GM19455 (cell line): ENCODE measurements around the gene ME3.

Experiments
- ATAC-seq: cut with Tn5 transposase; IDR thresholded peaks from one replicate; pipeline ENCODE4 v1.9.1; 2021; ENCODE audit not compliant: unreplicated experiment

The ME3 gene

GRCh38 chr11:86519064-86519911, 153.1 kb downstream of the ME3 start:
- ATAC-seq, result no peak

DNA sequence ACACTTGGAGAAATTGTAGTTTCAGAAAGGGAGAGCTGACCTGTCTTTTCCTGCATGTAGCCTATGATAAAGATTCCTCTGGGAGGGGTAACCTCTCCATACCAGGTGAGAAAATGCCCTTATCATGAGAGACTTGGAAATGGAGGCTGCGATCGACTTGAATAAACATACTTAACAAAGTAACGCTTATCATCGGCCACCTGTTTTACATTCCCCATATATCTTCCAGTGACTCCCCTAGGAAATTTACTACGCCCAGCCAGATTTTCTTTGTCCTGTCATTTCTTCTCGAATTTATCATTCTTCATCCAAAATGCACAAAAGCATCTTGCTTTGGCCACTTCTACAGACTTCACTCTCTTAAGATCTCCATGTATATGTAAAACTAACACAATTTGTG, 154.2 kb downstream of the ME3 start:
- ATAC-seq, result no peak

DNA sequence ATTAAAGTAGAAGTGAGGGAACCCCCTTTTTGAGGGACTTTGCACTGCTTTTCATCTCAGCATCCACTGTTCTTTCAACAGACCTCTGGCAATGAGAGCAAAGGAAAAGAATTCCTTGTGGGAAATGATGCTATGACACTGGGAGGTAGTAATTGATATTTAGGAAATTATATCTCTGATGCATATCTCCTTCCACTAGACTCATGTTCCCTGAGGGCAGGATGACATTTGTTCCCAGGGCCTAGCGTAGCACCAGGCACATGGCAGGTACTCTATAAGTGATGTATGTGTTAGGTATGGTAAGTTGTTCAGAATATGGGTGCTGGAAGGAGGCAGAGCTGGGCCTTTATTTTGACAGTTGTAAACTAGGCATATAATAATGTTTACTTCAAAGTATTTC, 154.9 kb downstream of the ME3 start:
- no peak for ATAC-seq

GRCh38 chr11:86515297-86516094, 156.9 kb downstream of the ME3 start:
- no peak for ATAC-seq

DNA sequence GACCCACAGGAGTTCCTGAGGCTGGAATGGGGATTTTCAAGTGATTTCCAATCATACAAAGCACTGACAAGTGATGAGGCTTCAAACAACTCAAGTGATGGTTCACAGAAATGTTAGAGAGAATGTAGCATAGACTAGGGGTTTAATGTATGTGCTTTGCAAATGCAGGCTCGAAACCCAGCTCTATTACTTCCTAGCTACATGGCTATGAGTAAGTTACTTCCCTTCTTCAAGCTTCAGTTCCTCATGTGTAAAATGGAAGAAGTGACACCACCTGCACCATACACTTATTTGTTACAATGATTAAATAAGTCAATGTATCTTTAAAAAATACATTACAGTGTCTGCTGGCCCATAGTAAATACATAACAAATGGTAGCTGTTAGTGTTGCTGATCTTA, 158.0 kb downstream of the ME3 start:
- ATAC-seq, result no peak

DNA sequence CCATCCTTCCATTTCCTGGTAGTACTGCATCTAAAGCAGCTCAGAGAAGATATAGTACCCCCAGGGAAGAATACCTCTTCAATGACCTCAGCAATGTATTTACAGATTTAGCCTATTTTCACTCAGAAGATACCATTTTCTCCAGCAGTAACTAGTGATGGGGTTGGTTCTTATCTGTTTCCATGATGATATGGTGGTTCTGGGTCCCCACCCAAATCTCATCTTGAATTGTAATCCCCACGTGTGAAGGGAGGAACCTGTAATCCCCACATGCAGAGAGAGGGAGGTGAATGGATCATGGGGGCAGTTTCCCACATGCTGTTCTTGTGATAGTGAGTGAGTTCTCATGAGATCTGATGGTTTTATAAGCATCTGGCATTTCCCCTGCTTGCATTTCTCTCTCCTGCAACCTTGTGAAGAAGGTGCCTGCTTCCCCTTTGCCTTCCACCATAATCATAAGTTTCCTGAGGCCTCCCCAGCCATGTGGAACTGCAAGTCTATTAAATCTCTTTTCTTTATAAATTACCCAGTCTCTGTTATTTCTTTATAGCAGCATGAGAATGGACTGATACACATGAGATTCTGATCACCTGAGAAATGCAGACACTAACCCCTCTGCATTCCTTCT, 158.6 kb downstream of the ME3 start:
- ATAC-seq, result no peak

DNA sequence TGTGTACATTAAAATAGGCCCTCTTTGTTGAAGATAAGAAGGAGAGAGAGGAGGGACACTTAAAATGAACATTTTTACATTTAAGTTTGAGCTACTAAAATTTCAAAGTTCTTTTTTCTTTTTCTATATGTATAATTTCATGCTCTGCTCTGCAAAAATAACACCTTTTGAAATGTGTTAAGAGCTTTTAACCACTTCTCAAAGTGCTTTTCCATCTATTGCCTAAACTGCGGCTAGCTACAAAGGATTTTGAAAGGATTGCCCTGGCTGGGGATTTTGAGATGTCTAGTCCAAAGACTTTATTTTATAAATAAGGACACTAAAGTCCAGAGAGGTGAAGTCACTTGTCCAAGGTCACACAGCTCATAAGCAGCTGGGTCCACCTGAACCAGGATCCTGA, 159.3 kb downstream of the ME3 start:
- no peak for ATAC-seq

DNA sequence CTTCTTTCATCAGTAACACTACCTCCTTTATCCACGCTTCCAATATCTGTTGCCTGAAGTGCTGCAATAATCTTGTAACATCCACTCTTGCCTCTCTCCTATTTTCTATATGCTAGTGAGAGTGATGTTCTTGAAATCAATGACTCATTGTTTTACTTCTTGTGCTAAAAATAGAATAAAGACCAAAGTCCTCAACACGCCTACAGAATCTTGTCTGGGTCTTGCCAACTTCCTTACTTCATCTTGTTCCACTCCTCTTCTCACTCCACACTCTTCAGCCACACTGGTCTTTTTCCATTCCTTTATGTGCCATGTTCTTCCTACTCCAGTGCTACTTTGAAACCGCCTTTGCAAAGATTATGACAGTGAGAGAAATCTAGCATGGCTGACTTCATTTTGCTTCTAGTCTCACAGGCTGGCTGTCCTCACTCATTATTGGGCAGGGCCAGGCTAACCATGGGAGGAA, 161.3 kb downstream of the ME3 start:
- no peak for ATAC-seq

GRCh38 chr11:86510674-86511073, 161.7 kb downstream of the ME3 start:
- ATAC-seq, result no peak

DNA sequence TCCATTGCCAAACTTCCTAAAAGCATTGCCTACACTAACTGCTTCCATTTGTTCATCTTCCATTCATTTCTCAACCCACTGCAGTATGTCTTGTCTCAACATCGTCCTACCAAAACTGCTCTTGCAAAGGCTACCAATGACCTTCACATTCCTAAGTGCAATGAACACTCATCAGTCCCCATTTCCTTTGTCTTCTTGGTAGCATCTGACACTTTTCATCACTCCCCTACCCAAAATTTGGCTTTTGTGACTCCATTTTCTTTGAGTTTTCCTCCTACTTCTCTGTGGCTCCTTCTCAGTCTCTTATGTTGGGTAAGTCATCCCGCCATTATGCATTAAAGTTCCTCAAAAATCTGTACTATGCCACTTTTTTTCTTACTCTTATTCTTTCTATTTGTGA, 162.3 kb downstream of the ME3 start:
- ATAC-seq, result no peak

- no peak for ATAC-seq
Observed at GRCh38 chr11:86509588-86509974, 162.8 kb downstream of the ME3 start.

- no peak for ATAC-seq
Observed at GRCh38 chr11:86508604-86509587, 163.5 kb downstream of the ME3 start.

- no peak for ATAC-seq
Observed at GRCh38 chr11:86507249-86507845, 165.1 kb downstream of the ME3 start.

DNA sequence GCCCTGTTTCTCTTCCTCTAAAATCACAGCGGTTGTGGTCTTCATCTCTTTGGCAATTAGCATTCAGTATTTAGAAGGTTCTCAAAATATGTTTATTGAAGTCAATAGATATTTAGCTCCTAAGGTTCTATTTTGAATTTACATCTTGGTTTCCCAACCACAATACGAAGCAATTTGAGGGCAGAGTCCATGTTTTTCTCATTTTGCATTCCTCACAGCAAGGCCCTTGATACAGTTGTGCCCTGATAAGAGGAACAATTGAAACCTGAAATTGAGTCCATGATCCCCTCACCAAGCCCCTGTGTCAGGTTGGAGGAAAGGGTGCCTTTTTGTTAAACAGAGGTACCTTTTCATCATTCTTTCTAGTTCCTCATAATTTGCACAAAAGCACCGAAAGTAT, 166.2 kb downstream of the ME3 start:
- ATAC-seq, result no peak

DNA sequence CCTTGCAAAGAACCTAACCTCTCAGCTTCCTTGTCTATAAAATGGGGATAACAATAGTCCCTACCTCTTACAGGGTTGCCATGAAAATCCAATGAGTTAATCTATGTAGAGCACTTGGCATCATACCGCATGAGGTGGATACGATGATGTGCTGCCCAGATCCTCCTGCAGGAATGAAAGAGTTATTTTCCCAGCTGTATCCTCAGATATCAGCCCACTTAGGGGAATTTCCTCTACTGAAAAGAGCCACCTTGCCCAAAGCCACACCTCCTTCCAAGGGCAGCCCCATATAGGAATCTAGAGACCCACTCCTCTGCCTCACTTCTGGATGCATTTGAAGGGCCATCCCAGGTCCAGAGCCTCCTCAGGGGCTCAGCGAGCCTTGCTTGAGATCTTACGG, 169.3 kb downstream of the ME3 start:
- ATAC-seq, result no peak

DNA sequence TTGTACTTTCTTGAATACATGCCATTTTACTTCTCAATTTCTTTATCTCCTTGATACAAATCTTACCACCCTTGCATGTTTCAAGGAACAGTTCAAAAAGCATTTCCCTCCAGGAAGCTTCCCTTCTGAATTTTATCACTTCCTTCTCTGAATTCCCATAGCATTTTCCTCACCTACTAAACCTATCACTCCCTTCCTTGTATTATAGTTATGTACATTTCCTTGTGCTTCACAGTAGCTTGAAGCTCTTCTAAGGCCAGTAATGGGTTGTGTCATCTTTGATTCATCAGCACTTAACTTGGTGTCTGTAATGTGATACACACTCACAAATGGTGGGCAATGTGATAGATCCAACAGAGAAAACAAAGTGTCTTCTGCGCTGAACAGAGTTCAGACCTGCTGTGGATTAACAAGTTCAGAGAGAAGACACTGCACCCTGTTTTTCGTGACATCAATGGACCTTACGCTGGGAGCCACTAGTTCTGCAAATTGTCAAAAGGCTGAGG, 170.2 kb downstream of the ME3 start:
- ATAC-seq, result no peak

DNA sequence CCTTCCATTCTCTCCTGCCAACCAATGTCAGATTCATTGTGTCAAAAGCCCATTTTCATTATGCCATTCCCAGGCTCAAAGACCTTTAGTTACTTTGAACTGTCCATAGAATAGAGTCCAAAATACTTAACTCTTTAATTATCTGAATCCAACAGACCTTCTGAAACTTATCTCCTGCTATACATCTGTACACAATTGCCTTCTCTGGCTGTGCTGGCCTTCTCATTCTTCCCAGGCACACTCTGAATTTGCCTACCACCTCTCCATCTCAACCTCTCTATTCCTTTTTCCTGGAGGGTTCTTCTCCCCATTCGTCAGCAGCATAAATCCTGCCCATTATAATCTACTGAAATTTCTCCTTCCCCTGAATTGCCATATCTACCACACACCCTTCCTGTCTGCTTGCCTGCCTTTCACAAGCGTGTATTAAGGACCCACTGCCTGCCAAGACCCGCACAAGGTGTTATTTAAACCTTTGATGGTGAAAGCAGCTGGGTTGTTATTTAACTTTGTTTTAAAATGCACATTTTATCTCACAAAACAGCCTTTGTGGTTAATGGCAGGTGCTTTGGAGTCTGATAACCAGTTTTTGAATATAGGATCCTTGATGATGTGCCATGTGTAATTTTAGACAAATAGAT, 171.8 kb downstream of the ME3 start:
- ATAC-seq, result no peak

GRCh38 chr11:86499723-86500129, 172.7 kb downstream of the ME3 start:
- ATAC-seq, result no peak

GRCh38 chr11:86497836-86498235, 174.6 kb downstream of the ME3 start:
- ATAC-seq, result no peak
